ENCODE data around the gene ALOX12B.

DNA sequence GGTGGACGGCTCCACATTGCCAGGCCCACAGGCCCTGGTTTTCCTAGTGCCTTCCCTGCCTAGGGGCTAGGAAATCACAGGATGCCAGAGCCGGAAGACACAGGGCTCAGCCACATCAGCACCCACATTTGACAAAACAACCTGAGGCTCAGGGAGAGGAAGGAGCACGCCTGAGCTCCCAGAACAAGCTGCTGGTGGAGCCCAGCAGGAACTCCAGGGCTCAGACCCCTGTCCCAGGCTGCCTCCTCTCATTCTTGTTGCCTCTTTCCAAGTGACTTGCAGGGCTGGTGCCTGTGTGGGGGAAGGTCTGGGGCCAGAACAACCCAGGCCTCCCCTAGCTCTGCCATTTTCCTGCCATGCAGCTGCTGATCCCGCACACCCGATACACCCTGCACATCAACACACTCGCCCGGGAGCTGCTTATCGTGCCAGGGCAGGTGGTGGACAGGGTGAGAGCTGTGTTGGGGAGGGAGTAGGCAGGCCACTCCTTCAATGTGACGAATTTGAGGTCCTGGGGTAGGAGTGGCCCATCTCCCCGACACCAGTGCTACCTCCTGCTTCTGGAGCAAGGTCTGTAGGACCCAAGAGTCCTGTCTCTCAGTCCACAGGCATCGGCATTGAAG is 41.1 kb downstream of the ALOX12B start:
- TF ChIP-seq CTCF (IDR thresholded peaks at IDR 0.05) (no peak), POLR2A (IDR thresholded peaks at IDR 0.05) (no peak)

All from lower leg skin (tissue), 3 donors.